Hepatocyte (in vitro differentiated cells): ENCODE data around the gene TTC6.

ENCODE experiments used
- EZH2 ChIP-seq: fragments of 200-600 bp; sonication (generic); IDR thresholded peaks from 2 replicates; pipeline ENCODE4 v1.6.1; 2016; ENCODE audit warnings: antibody characterized with exemption, mild to moderate bottlenecking, borderline replicate concordance
- EZH2phosphoT487 ChIP-seq: fragments of 200-600 bp; sonication (generic); IDR thresholded peaks from one replicate; pipeline ENCODE4 v1.6.1; 2018; ENCODE audit warnings: antibody characterized with exemption, mild to moderate bottlenecking, low read depth, moderate library complexity; ENCODE audit not compliant: unreplicated experiment, severe bottlenecking
- TF ChIP-seq, protein P1 (sequence below): fragments of 200-600 bp; sonication (generic); IDR thresholded peaks from 2 replicates; pipeline ENCODE4 v1.5.1; 2016; ENCODE audit warnings: antibody characterized with exemption, mild to moderate bottlenecking; ENCODE audit not compliant: poor library complexity

GRCh38 chr14:37600880-37601741, 5.7 kb downstream of the TTC6 start:
- TF ChIP-seq, protein P1, sequence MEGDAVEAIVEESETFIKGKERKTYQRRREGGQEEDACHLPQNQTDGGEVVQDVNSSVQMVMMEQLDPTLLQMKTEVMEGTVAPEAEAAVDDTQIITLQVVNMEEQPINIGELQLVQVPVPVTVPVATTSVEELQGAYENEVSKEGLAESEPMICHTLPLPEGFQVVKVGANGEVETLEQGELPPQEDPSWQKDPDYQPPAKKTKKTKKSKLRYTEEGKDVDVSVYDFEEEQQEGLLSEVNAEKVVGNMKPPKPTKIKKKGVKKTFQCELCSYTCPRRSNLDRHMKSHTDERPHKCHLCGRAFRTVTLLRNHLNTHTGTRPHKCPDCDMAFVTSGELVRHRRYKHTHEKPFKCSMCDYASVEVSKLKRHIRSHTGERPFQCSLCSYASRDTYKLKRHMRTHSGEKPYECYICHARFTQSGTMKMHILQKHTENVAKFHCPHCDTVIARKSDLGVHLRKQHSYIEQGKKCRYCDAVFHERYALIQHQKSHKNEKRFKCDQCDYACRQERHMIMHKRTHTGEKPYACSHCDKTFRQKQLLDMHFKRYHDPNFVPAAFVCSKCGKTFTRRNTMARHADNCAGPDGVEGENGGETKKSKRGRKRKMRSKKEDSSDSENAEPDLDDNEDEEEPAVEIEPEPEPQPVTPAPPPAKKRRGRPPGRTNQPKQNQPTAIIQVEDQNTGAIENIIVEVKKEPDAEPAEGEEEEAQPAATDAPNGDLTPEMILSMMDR, result no peak
- no peak for TF ChIP-seq EZH2
- TF ChIP-seq EZH2phosphoT487, result no peak
